ENCODE data around the gene GLO1.

Gene GLO1

DNA sequence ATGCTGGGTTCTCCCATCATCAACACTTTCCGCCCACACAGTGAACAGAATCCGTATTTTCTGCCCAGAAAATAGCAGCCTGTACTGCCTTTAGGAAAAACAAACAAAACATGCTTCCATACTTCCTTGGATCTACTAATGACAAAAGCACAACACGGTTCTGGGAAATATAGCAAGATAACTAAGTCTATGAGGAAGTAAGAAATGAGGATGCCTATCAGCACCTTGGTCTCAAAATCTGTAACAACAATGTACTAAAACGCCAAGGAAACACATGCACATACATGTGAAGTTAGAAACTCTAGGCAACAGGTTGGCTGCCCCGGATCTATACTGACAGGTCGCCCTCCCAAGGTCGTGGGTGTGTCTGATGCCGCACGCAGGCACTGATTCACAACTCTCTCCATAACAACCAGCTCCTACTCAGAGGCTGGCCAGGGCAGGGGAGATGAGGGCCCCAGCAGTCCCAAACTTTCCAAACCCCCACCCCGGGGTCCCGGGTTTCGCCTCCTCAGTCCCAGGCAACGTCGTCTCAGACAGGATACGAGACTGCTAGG lies 63.9 kb downstream of the GLO1 start:
- DNase-seq: peak; percentile 53
- in situ Hi-C loops (cut with MboI; ENCODE audit: low pct_unique_long_range_greater_than_20kb, low sequenced_read_pairs): no loop called here

GRCh38 chr6:38637756-38638155 lies 65.2 kb downstream of the GLO1 start:
- in situ Hi-C loops (cut with MboI; ENCODE audit: low pct_unique_long_range_greater_than_20kb, low sequenced_read_pairs): no loop called here
- no peak for DNase-seq

DNA sequence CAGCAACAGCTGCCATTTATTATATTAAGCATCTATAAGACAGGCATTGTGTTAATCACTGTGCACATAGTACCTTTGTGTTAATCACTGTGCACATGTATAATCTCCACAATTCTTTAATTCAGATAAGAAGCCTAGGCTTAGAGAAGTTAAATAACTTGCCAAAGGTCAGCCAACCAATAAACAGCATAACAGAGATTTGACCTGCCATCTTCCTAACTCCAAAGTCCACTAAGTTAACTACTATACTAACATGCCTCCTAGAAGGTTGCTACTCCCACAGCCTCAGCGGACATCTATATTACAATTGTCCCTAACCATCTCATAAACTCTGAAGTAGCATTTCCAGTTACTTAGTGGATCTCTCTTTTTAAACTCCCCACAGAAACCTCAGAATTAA lies 66.9 kb downstream of the GLO1 start:
- in situ Hi-C loops (cut with MboI; ENCODE audit: low pct_unique_long_range_greater_than_20kb, low sequenced_read_pairs): no loop called here
- DNase-seq: peak; percentile 19

- in situ Hi-C loops (cut with MboI; ENCODE audit: low pct_unique_long_range_greater_than_20kb, low sequenced_read_pairs): no loop called here
- no peak for DNase-seq
Observed at GRCh38 chr6:38634518-38634917, 68.4 kb downstream of the GLO1 start.

- in situ Hi-C loops (cut with MboI; ENCODE audit: low pct_unique_long_range_greater_than_20kb, low sequenced_read_pairs): no loop called here
- DNase-seq: no peak
Observed at GRCh38 chr6:38632490-38632889, 70.5 kb downstream of the GLO1 start.

- in situ Hi-C loops (cut with MboI; ENCODE audit: low pct_unique_long_range_greater_than_20kb, low sequenced_read_pairs): no loop called here
- DNase-seq: no peak
Observed at GRCh38 chr6:38631186-38631783, 71.7 kb downstream of the GLO1 start.
